ENCODE data around the gene DHX29. TPM values are rescaled to one million over a fixed set of nuclear protein-coding genes. Genes with fewer than 3 reads are reported as not detected.
A peak's percentile ranks its signal among the peaks of the same experiment; 100 is the strongest.

The DHX29 gene, protein sequence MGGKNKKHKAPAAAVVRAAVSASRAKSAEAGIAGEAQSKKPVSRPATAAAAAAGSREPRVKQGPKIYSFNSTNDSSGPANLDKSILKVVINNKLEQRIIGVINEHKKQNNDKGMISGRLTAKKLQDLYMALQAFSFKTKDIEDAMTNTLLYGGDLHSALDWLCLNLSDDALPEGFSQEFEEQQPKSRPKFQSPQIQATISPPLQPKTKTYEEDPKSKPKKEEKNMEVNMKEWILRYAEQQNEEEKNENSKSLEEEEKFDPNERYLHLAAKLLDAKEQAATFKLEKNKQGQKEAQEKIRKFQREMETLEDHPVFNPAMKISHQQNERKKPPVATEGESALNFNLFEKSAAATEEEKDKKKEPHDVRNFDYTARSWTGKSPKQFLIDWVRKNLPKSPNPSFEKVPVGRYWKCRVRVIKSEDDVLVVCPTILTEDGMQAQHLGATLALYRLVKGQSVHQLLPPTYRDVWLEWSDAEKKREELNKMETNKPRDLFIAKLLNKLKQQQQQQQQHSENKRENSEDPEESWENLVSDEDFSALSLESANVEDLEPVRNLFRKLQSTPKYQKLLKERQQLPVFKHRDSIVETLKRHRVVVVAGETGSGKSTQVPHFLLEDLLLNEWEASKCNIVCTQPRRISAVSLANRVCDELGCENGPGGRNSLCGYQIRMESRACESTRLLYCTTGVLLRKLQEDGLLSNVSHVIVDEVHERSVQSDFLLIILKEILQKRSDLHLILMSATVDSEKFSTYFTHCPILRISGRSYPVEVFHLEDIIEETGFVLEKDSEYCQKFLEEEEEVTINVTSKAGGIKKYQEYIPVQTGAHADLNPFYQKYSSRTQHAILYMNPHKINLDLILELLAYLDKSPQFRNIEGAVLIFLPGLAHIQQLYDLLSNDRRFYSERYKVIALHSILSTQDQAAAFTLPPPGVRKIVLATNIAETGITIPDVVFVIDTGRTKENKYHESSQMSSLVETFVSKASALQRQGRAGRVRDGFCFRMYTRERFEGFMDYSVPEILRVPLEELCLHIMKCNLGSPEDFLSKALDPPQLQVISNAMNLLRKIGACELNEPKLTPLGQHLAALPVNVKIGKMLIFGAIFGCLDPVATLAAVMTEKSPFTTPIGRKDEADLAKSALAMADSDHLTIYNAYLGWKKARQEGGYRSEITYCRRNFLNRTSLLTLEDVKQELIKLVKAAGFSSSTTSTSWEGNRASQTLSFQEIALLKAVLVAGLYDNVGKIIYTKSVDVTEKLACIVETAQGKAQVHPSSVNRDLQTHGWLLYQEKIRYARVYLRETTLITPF (N-terminal part only)
- total RNA-seq (2021): 11.1 and 16.5 TPM in 2 replicates
- percentile 69 among the genes with signal in this experiment for Bru-seq, nascent RNA
- percentile 68 among the genes with signal in this experiment for BruChase-seq, experiment 1, labeled RNA remaining after a 2-hour chase
- percentile 75 among the genes with signal in this experiment for BruChase-seq, experiment 2, labeled RNA remaining after a 6-hour chase
- long read RNA-seq, full-length matches to known transcripts: 23 of 37 reads
- long read RNA-seq, partial matches to known transcripts: 5 of 37 reads
- long read RNA-seq, other reads (novel, unspliced or antisense): 9 of 37 reads

DNA sequence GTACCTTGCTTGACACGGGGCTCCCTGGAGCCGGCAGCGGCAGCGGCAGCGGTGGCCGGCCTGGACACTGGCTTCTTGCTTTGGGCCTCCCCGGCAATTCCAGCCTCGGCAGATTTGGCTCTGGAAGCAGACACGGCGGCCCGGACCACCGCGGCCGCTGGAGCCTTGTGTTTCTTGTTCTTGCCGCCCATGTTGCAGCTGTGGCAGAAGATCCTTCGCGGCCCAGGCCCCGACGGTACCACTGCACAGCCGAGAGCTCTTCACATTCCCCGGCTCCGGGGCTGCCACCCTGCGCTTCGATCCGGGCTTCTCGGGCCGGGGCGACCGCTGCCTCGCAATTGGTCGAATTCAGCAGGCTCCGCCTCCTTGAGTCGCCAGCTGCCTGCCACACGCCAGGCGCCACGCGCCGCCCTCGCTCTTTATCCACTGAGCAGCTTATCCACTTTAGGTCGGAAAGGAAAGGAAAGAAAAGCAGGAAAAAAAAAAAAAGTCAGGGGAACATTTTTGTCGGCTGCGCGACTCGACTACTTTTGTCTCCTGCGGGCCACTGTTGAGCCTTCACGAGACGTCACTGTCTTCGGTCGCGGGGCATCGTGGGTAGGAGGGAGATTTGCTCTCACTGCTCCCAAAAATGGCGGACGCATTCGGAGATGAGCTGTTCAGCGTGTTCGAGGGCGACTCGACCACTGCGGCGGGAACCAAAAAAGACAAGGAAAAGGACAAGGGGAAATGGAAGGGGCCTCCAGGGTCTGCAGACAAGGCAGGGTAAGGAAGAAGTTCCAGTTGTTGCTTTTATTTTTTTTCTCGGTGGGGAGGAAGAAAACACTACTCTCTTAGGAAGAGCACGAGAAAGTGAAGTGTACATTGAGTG is at the start of gene DHX29, which contains the start of gene MTREX:
DHX29 (minus strand) TSS at position 312 of the 871 bp plus-strand sequence; CDS start at position 191, 121 bp downstream.
MTREX (plus strand) TSS at position 607 of the 871 bp plus-strand sequence; CDS start at position 632, 25 bp downstream.
- CTCF ChIA-PET: interaction anchor here (0.7 to 1.2 kb wide), 5 partner anchors 18 to 135 kb away, joined by 3 to 8 read pairs (median 3); partner anchors contain the start of gene CCNO
- no TSS peak for BruUV-seq (replicated peaks)
- intact Hi-C loops (cut with micrococcal nuclease; ENCODE audit: unreplicated experiment): loop anchor here (2.0 kb wide), 2 partner anchors 75 to 135 kb away; partner anchors contain the start of genes CCNO and CDC20B

DNA sequence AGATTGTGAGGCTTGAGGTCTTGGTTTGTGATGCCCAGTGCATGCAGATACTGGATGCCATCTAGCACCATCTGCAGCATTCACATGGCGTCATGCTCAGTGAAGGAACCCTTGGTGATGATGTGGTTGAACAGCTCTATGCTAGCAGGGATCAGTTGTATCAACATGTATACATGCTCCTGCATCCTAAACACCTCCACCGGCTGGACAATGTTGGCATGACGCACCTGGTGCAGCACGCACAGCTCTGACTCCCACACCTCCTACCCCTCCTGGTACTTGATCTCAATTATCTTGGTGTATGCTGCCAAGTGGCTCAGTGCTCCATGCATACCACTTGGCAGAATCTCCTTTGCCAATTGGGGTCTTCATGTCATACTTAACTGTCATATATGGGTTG is 49.4 kb upstream of the DHX29 start:
- CTCF ChIA-PET: no interaction called here
- no TSS peak for BruUV-seq (replicated peaks)

More for the DNA sequence above, at the start of gene DHX29, which contains the start of gene MTREX:
- H3K27ac ChIP-seq: peak within 1 kb of the TSS; percentile 85
- H3K4me2 ChIP-seq: peak within 1 kb of the TSS; percentile 82
- H2AFZ ChIP-seq: peak within 1 kb of the TSS; percentile 92
- H3K36me3 ChIP-seq (ENCODE audit: low read depth): no peaks in the 10 kb centered on the region
- DNase-seq: peak; percentile 82 to 88
- H3K79me2 ChIP-seq (ENCODE audit: low read depth): peaks cover 89% of the 10 kb centered on the region
- no peaks in the 10 kb centered on the region for H3K9me2 ChIP-seq (ENCODE audit: insufficient read depth)
- TF ChIP-seq, protein P1, sequence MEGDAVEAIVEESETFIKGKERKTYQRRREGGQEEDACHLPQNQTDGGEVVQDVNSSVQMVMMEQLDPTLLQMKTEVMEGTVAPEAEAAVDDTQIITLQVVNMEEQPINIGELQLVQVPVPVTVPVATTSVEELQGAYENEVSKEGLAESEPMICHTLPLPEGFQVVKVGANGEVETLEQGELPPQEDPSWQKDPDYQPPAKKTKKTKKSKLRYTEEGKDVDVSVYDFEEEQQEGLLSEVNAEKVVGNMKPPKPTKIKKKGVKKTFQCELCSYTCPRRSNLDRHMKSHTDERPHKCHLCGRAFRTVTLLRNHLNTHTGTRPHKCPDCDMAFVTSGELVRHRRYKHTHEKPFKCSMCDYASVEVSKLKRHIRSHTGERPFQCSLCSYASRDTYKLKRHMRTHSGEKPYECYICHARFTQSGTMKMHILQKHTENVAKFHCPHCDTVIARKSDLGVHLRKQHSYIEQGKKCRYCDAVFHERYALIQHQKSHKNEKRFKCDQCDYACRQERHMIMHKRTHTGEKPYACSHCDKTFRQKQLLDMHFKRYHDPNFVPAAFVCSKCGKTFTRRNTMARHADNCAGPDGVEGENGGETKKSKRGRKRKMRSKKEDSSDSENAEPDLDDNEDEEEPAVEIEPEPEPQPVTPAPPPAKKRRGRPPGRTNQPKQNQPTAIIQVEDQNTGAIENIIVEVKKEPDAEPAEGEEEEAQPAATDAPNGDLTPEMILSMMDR (conservative IDR thresholded peaks at IDR 0.05): no peak
- TF ChIP-seq EZH2 (IDR thresholded peaks at IDR 0.05; ENCODE audit: low read depth): no peak
- H3K27me3 ChIP-seq (ENCODE audit: insufficient read depth, low read depth): no peaks in the 10 kb centered on the region
- POLR2A ChIA-PET (ENCODE audit: unreplicated experiment): interaction anchor here (0.6 to 0.7 kb wide), 5 partner anchors 293 to 1602 kb away, joined by 3 to 6 read pairs (median 4); no protein-coding TSS in a partner anchor
- H3K4me3 ChIP-seq: peak within 1 kb of the TSS; percentile 96
- peaks cover 40% of the 10 kb centered on the region for H3K4me1 ChIP-seq (replicated peaks; ENCODE audit: insufficient read depth)
- peaks cover 16% of the 10 kb centered on the region; the same call in 1 of the 2 replicates for H3F3A ChIP-seq (ENCODE audit: insufficient read depth, low read depth)
- H3K9me3 ChIP-seq (ENCODE audit: insufficient read depth, low read depth): no peaks in the 10 kb centered on the region
- H4K20me1 ChIP-seq (ENCODE audit: insufficient read depth): no peaks in the 10 kb centered on the region; the same call in none of the 2 replicates

More for the DNA sequence above, 49.4 kb upstream of the DHX29 start:
- no peaks in the 10 kb centered on the region for H3K27me3 ChIP-seq (ENCODE audit: insufficient read depth, low read depth)
- H3K4me3 ChIP-seq: no peak overlapping the region
- H3K9me2 ChIP-seq (ENCODE audit: insufficient read depth): no peaks in the 10 kb centered on the region
- no peaks in the 10 kb centered on the region; the same call in 1 of the 2 replicates for H3F3A ChIP-seq (ENCODE audit: insufficient read depth, low read depth)
- H3K79me2 ChIP-seq (ENCODE audit: low read depth): no peaks in the 10 kb centered on the region
- H3K36me3 ChIP-seq (ENCODE audit: low read depth): peaks cover 43% of the 10 kb centered on the region
- POLR2A ChIA-PET (ENCODE audit: unreplicated experiment): no interaction called here
- no peak overlapping the region for H3K4me2 ChIP-seq
- H2AFZ ChIP-seq: no peak overlapping the region
- H3K9me3 ChIP-seq (ENCODE audit: insufficient read depth, low read depth): no peaks in the 10 kb centered on the region
- intact Hi-C loops (cut with micrococcal nuclease; ENCODE audit: unreplicated experiment): no loop called here
- H3K4me1 ChIP-seq (replicated peaks; ENCODE audit: insufficient read depth): no peaks in the 10 kb centered on the region
- no peak for TF ChIP-seq EZH2 (IDR thresholded peaks at IDR 0.05; ENCODE audit: low read depth)
- TF ChIP-seq, protein P1 (conservative IDR thresholded peaks at IDR 0.05): no peak
- no peak for DNase-seq
- no peaks in the 10 kb centered on the region; the same call in 1 of the 2 replicates for H4K20me1 ChIP-seq (ENCODE audit: insufficient read depth)
- no peak overlapping the region for H3K27ac ChIP-seq

All from PC-9 (cell line).